GM21515 (cell line): Measurements from ENCODE around the gene CD38.
"Not testable (repeated sequence)": the region's sequence is repeated elsewhere in the genome, so short reads cannot be mapped to it uniquely, and the experiment has no call there.

Experiments used
- ATAC-seq: cut with Tn5 transposase; IDR thresholded peaks from one replicate; pipeline ENCODE4 v1.9.1; 2021; ENCODE audit not compliant: unreplicated experiment

Gene CD38

DNA sequence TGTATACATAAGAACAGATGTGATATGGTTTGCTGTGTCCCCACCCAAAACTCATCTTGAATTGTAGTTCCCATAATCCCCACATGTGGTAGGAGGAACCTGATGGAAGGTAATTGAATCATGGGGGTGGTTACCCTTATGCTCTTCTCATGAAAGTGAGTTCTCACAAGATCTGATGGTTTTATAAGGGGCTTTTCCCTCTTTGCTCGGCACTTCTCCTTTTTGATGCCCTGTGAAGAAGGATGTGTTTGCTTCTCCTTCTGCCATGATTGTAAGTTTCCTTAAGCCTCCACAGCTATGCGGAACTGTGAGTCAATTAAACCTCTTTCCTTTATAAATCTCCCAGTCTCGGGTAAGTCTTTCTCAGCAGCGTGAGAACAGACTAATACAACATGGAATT lies 83.1 kb downstream of the CD38 start:
- ATAC-seq, result not testable (repeated sequence)

DNA sequence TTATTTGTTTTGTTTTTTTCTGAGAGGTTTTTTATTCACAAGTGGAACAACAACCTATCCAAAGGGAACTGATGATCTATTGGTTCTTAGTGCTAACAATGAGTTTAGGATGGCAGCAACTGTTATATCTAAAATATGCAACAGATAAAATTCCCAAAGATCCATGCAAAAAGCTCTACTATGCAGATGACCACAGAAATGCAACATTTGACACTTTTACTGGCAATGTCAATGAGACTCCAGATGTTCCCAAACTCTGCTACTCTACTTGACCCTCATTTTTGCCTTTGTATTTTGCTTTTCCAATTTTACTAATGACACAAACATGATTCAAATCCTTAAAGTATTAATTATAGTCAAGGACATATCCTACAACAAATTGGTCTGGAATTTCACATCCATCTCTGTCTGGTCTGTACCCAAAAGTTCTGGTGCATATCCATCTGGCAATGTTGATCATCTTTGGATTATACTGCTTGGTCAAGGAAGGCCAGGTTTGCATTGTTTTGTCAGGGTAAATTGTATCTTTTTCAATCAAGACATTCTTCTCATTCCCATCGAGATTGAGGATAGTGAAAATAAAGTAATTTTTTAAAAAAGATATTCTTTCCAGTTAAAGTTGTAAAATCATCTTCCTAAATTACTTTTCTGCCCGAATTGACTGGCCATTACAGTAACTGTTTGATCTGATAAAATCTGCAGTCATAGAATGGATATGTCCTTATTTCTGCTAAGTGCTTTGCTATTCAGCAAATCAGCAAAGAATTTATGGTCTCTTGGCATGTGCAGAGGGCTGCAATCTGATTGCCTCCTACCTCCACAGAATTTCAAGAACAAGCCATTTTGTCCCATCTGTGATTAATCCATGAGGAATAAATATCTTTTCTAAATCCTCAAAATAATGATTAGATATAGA lies 86.8 kb downstream of the CD38 start:
- no peak for ATAC-seq

DNA sequence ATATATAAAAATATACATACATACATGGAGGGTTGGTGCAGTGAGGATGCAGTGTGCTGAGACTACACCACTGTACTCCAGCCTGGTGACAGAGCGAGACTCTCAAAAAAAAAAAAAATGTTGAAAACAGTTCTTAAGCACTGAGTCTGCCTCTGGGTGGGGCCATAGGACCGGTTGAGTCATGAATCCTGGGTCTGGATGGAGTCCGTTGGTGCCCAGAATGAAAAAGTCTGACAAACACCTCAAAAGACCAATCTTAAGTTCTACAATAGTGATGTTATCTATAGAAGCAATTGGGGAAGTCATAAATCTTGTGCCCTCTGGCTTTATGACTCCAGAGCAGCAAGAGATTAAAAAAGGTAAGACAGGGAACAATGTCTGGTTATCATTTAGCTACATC lies 90.0 kb downstream of the CD38 start:
- no peak for ATAC-seq

DNA sequence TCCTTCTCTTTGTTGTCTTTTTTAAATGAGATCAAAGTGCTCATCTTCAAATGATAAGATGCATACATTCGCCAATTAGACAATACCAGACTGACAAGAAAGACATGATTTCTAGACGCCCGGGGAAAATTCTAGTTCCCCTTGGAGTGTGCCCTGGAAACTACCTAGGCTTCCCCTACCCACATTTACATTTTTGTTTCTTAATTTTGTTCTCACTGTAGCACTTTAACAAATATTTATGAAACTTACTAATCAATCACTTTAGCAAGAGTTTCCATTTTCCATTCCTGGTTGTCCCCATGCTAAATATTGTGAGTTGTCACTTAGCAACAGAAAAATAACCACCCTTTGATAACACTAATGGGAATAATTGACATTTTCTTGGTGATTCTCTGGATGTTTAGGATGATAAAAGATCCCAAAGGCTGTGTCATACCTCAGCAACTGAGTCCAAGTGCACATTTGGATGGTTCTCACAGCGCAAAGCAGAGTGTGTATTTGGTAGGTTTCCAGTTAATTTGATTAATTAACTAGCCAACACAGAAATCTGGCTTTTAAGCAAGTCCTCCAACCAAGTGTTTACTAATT lies 90.8 kb downstream of the CD38 start:
- ATAC-seq, result no peak

DNA sequence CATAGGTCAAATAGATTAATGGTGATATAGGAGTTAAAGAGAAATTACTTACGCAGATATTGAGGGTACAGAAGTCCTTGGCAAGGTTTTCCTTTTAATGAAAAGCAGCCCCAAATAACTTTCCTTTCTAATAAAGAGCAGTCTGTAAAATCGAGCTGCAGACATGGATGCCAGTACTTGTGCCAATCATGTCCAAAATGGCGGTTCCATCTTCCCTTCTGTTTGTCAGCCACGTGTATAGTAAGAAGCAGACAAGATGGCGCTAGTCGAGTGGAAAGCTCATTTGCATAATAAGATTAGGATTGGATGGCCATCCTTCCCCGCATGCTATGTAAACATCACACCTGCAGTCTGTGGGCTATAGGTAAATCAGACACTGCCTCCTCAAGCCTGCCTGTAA lies 92.0 kb downstream of the CD38 start:
- ATAC-seq, result no peak

DNA sequence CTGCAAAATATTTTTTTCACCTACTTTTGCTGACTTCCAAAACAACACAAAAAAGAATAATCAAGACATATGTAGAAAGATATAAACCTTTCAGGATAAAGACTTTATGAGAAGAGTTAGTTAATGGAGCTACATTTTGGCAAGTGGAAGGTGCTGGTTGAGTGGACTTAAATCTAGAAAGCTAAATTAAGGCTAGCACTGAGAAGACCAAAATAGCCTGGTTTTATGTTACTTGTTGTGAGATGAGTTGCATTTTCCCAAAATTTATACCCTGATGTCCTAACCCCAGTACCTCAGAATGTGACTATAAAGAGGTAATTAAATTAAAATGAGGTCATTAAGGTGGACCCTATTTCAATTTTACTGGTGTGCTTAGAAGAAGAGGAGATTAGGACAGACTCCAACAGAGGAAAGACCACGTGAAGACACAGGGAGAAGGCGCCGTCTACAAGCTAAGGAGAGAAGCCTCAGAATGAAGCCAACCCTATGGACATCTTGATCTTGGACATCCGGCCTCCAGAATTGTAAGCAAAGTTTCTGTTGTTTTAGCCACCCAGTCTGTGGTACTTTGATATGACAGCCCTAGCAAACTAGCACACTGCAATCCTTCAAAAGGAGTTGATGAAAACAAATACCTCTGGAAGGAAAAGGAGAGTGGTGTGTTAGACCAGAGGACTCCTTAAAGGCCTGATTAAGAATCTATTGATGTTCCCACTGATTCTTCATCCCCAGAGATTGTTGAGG lies 93.0 kb downstream of the CD38 start:
- ATAC-seq, result no peak

DNA sequence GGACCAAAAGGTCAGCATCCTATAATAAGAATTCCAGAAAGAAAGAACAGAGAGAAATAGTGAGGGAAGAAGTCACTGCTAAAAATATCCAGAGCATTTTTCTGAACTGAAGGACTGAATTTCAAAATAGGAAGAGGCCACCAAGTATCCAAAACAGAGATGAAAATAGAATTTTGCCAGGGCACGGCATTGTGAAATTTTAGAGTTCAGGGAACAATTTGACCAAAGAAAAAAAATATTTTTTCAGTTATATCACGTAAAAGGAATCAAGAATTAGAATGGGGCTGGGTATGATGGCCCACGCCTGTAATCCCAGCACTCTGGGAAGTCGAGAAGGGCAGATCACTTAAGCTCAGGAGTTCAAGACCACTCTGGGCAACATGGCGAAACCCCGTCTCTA lies 95.0 kb downstream of the CD38 start:
- no peak for ATAC-seq

DNA sequence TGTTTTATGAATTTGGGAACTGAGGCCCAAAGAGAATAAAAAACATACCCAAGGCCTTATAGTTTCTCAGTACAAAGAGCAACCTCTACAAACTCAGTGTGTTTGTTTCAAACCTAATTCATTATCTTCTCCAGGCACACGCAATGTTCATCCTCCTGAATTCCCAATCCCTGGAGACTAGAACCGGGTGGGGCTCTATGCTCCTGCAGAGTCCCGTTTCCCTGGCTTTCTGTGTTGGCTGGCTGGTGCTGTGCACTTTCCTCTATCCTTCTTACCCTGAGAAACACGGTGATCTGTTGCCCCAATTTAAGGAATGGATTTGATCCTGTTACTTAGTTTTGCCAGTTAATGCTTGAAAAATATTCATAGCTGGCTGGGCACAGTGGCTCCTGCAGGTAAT lies 96.5 kb downstream of the CD38 start:
- no peak for ATAC-seq

DNA sequence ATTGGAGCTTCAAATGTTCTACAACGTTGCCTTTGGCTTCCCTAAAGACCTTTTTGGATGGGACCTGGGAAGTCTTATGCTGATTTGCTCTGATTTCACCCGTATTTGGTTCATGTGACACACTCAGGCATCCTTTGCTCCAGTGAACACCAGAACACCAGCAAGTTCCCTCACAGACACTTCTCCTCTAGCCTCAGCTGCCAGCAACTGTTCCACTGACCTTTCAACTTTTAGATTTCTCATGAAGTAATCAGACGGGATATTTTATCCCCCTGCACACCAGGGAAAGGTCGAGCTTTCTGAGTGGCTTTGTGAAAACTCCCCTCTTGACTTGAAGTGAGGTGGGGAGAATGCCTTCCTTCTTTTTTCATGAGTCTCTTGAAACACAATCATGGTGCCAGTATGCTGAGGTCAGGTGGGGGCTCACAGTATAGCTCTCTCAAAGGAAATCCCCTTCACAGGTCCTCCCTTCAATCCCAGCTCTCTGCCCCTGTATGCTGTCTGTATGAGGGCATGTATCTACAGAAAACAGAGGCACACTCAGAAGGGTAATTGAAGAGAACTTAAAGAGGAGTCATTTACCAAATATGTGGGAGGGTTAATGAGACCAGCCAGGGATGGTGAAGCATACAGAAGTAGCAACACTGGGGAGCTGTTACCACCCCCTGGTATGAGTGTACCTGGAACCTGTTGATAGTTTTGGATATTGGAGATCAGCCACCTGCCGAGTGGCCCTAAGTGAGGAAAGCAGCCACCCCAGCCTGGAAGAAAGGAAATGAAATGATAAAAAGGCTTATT lies 97.7 kb downstream of the CD38 start:
- no peak for ATAC-seq

DNA sequence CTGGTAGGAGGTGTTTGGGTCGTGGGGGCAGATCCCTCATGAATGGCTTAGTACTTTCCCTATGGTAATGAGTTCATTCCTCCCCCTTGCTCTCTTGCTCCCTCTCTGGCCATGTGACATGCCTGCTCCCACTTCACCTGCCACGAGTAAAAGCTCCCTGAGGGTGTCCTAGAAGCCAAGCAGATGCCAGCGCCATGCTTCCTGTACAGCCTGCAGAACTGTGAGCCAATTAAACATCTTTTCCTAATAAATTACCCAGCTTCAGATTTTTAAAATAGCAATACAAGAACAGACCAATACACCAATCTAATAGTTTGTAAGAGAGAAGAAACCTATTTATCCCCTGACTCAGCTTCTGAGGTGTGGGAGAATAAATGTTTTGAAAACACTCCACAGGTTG lies 99.9 kb downstream of the CD38 start:
- ATAC-seq, result no peak

DNA sequence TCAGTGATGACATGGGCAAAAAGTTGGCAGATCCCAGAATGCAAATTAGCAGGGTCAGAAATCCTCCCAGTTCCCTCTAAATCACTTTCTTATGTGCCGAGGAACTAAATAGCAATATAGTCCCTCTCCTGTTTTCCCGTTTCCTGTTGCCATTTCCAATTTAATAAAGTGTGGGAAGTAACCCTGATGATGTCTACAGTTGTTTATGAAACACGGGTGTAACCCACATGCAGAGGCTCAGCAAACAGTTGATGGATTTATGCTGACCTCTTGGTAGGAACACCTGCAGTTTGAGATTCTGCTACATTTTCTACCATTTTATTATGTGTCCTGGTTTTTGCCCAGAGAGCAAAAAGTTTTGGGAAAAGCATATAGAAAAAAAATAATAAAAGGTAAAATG lies 103.7 kb downstream of the CD38 start:
- no peak for ATAC-seq

DNA sequence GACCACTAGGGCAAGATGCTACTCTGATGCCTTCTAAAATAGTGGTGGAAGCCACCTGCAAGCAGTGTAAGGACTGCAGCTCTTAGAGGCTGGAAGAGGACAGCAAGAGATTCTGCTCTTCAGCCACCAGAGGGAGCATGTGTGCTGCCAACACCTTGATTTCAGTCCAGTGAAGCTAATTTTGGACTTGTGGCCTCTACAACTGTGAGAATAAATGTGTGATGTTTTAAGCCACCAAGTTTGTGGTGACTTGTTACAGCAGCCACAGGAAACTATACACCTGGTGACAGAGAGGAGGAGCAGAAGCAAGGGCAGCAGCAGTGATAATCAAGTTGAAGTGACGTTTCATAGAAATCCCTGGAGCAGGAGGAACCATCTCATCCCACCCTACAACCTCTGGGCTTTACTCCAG lies 104.6 kb downstream of the CD38 start:
- ATAC-seq, result peak; percentile 97

DNA sequence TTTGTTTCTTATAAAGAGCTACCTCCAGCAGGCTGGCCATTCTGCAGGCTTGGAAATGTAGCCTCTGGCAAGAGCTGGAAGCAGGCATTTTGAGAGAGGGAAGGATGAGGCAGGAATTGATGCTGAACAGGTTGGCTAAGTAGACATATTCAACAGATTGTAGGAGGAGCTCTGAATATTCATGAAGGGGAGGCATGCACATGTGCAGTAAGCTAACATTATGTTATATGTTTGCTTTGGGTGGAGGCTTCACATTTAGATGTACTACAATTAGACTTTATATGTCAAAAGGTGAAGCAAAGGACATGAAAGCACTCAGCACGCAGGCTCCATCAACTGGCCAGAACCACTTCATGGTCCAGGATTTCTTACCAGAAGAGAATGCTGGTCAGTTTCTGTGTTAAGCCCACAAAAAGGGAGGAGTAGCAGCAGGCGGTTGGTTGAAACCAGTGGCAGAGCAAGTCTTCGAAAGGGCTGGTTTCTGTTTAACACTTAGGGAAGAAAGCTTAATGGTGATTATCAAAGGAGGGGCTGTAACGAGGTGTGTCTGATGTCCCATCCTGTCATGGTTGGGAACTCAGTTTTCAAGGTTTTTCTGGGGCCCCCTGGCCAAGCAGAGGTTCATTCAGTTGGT lies 105.6 kb downstream of the CD38 start:
- no peak for ATAC-seq

DNA sequence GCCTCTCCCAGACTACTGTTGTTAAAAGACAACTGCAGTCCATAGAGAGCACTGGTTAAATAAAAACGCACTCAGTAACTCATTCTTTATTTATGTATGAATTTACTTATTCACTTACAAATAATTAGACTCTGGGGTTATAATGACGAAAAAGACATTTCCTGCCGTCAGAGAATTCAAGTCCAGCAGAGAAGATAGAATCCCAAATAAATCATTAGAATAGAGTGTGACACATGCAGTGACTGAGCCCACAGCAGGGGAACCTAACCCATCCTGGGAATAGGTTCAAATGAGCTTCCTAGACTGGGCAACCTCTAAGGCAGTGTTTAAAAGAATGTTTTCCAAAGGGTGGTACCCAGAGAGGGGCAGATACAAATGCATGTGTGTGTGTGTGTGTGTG lies 106.5 kb downstream of the CD38 start:
- no peak for ATAC-seq

DNA sequence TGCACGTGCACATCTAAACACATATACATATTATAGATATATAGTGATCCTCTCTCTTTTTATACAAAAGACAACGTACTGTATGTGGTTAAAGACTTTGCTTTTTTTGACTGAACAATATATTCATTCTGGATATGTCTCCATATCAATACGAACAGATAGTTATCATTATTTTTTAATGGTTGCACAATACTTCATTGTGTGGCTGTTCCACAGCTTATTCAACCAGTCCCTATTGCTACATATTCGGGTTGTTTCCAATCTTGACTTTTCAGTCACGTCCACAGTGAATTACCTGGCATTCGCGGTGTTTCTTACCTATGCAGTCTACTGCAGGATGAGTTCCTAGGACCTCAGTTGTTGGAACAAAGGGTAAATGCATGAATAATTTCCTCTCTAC lies 107.3 kb downstream of the CD38 start:
- no peak for ATAC-seq

DNA sequence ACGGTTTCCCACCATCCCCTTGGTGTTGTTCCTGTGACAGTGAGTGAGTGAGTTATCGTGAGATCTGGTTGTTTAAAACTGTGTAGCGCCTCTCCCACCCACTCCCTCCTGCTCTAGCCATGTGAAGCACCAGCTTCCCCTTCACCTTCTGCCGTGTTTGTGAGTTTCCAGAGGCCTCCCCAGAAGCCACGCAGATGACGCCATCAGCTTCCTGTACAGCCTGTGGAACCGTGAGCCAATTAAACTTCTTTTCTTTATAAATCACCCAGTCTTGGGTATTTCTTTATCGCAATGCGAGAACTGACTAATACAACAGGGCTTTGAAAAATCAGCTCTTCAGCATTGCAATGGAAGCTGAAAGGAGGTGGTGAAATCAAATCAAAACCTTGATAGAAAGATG lies 110.4 kb downstream of the CD38 start:
- no peak for ATAC-seq

DNA sequence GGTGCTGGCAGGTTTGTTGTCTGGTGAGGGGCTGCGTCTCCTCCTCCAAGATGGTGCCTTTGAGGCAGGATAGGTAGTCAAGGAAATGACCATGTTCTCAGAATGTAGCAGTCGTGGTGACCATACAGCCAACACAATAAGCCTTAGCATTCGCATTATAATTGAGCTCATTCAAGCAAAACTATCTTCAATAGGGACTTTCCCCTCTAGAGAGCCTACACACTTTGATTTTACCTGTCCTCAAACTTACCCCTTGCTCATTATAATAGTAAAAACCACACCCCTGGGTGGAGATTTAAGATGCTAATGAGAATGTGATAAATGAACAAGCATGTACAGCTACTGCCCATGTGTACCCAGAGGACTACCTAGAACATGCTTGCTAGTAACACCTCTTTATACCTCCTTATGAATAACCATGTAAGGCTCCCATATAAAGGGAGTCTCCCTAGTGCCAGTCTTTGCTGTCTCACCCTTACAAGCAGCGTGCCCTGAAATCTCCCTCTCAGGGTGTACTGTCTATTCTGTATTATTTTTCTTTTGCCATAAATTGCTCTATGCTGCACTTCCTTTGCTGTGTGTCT lies 112.2 kb downstream of the CD38 start:
- no peak for ATAC-seq

DNA sequence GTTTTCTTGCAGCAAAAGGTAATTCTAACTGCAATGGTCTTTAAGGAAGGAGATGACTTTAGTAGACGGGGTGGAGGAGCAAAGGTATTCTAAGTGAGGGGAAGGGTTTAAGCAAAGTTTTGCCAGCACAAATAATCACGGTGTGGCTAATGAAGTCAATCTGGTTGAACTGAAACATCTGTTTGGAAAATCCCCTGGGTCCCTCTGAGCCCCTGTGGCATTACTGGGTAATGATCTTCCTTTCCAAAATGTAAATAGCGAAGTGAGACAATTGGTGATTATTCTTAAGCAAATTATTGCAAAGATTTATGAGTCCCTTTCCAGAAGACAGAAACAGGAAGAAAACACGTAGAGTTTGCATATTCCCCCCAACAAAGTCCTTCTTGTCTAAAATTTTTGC lies 113.2 kb downstream of the CD38 start:
- no peak for ATAC-seq

DNA sequence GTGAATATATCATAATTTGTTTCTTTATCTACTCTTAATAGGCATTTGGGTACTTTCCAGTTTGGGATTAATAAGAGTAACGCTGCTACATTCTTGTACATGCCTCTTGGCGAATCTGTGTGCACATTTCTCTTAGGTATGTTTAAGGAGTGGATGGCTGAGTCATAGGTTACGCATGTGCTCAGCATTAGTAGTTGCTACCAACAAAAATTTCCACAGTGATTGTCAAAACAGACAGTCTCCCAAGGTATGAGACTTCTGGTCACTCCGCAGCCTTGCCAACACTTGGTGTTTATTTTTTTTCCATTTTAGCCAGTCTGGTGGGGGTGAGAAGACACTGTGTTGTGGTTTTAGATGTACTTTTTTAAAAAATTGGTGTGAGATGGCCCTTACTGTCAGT lies 115.8 kb downstream of the CD38 start:
- no peak for ATAC-seq

DNA sequence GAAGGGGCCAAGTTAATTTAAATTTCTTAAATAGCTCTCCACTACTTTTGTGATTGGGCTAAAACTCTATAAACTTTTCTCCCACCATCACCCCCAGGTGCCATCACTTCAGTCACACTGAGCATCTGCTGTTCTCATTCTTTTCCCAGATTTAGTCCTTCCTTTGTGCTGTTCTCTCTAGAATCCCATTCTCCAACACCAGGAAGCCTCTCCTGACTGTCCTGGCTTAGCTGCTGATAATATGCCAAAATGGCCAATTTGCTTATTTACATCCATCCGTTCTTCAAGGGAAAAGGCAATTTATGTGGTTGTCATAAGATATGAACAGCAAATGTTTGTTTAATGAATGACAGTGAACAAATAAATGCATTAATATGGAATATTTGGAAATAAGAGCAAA lies 116.3 kb downstream of the CD38 start:
- ATAC-seq, result no peak
